Measurements from ENCODE around the gene CBX3.
"Not testable (repeated sequence)": the region's sequence is repeated elsewhere in the genome, so short reads cannot be mapped to it uniquely, and the experiment has no call there.

The CBX3 gene

GRCh38 chr7:26180792-26181198 lies 20.8 kb upstream of the CBX3 start:
- in situ Hi-C loops (cut with MboI; ENCODE audit: low sequenced_read_pairs, unreplicated experiment): no loop called here
- no peak for DNase-seq (ENCODE audit: low spot score)

GRCh38 chr7:26181474-26182227 lies 19.9 kb upstream of the CBX3 start:
- no peak for DNase-seq (ENCODE audit: low spot score)
- in situ Hi-C loops (cut with MboI; ENCODE audit: low sequenced_read_pairs, unreplicated experiment): no loop called here
- no peak for TF ChIP-seq CTCF (IDR thresholded peaks at IDR 0.05; ENCODE audit: borderline replicate concordance, control extremely low read depth, extremely low read depth, insufficient read depth, missing control alignments)

More at GRCh38 chr7:26180792-26181198, 20.8 kb upstream of the CBX3 start:
- no peak for TF ChIP-seq CTCF (IDR thresholded peaks at IDR 0.05; ENCODE audit: borderline replicate concordance, control extremely low read depth, extremely low read depth, insufficient read depth, missing control alignments)

GRCh38 chr7:26182283-26182682 lies 19.3 kb upstream of the CBX3 start:
- in situ Hi-C loops (cut with MboI; ENCODE audit: low sequenced_read_pairs, unreplicated experiment): no loop called here
- no peak for TF ChIP-seq CTCF (IDR thresholded peaks at IDR 0.05; ENCODE audit: borderline replicate concordance, control extremely low read depth, extremely low read depth, insufficient read depth, missing control alignments)
- DNase-seq (ENCODE audit: low spot score): no peak

- DNase-seq (ENCODE audit: low spot score): no peak
- in situ Hi-C loops (cut with MboI; ENCODE audit: low sequenced_read_pairs, unreplicated experiment): no loop called here
- TF ChIP-seq CTCF (IDR thresholded peaks at IDR 0.05; ENCODE audit: borderline replicate concordance, control extremely low read depth, extremely low read depth, insufficient read depth, missing control alignments): no peak
These were observed 18.8 kb upstream of the CBX3 start for GRCh38 chr7:26182706-26183105.

GRCh38 chr7:26183545-26184280 lies 17.8 kb upstream of the CBX3 start:
- no peak for TF ChIP-seq CTCF (IDR thresholded peaks at IDR 0.05; ENCODE audit: borderline replicate concordance, control extremely low read depth, extremely low read depth, insufficient read depth, missing control alignments)
- no peak for DNase-seq (ENCODE audit: low spot score)
- in situ Hi-C loops (cut with MboI; ENCODE audit: low sequenced_read_pairs, unreplicated experiment): no loop called here

- in situ Hi-C loops (cut with MboI; ENCODE audit: low sequenced_read_pairs, unreplicated experiment); DNase-seq (ENCODE audit: low spot score): not testable (repeated sequence)
These were observed 17.1 kb upstream of the CBX3 start for GRCh38 chr7:26184281-26185101.

Data from GM13976 (cell line).